Embryonic facial prominence (tissue), 1 donor: ENCODE results near the gene RAB17.

Source experiments
- DNase-seq: peaks from one replicate; pipeline ENCODE4 v3.0.0-alpha.2; 2016; ENCODE audit errors: extremely low spot score

RAB17 gene

DNA sequence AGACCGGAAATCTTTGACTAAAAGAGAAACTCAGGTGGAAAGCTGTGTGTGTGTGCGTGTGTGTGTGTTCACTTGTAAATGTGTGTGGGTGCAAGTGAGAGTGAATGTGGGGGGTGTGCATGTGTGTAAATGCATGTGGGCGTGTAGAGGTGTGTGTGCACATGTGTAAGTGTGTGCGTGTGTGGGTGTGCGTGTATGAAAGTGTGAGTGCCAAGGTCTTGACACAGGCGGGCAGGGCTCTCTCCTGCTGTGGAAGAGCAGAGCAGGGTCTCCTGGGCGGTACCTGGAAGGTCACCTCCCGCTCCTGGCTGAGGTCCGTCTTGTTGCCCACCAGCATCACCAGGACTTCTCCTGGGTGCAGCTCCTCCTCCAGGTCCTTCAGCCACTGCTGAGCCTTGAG lies 13.6 kb downstream of the RAB17 start:
- DNase-seq, result no peak

- DNase-seq, result no peak
Measured at GRCh38 chr2:237575869-237576862, 14.4 kb downstream of the RAB17 start.

GRCh38 chr2:237574894-237575868 lies 15.4 kb downstream of the RAB17 start:
- DNase-seq, result no peak

GRCh38 chr2:237574467-237574866 lies 16.1 kb downstream of the RAB17 start:
- no peak for DNase-seq

GRCh38 chr2:237573721-237574415 lies 16.7 kb downstream of the RAB17 start:
- no peak for DNase-seq

- no peak for DNase-seq
Measured at GRCh38 chr2:237572742-237573101, 17.8 kb downstream of the RAB17 start.

DNA sequence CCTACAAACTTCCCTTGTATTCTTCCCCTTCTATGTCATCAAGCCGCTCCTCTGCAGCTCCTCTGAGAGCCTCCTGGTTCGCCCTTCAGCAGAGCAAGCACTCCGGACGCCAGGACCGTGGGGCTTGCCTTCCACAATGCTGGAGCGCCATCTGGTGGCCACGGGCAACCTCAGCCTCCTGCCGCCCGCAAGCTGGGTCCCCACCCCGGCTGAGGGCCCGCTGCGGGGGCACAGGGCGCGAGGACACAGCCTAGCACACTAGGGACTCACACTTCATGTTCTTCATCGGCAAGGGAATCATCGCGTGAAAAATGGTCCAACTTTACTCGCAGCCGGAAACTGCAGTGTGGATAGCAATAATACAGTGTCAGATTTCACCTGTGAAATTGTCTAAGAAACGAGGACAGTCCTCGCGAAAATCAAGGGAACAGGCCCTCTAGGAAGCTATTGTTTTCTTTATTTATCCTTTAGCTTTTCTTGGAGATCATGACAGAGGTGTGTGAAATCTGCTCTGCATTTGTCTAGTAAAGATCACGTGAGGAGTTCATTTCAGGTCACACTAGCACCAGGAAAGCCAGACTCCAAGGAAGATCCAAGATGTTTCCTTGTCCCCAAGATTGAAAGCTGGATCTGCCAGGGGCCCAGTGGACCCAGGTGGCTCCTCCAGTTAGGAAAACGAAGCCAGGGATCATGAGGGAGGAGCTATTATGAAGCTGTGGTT lies 18.4 kb downstream of the RAB17 start:
- peak; percentile 78 for DNase-seq

- no peak for DNase-seq
Measured at GRCh38 chr2:237571551-237571950, 19.0 kb downstream of the RAB17 start.

DNA sequence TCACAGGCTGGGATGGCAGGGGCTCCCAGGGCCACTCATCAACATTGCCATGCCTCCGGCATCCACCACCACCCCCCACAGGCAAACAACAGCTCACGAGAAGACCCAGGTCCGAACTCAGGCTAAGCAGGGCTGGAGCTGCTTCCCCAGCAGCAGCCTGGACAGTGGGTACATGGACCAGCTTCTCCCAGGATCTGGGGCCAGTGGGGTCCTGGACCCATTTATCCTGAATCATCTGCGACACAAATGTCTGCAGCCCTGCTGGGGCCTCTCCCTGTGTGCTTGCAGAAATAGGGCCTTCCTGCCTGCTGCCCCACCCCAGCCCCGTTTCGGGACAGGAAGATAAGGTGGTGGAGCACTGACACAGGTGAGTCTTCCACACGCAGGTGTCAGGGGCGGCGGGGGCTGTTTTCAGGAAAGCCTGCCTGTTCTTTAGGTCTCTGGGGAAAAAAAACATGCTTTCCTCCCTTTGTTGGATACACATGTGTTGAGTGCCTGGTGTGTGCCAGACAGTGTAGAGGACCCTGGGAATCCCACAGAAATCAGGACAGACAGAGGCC lies 19.7 kb downstream of the RAB17 start:
- no peak for DNase-seq

- DNase-seq, result no peak
Measured at GRCh38 chr2:237569896-237570295, 20.6 kb downstream of the RAB17 start.

- no peak for DNase-seq
Measured at GRCh38 chr2:237569041-237569440, 21.5 kb downstream of the RAB17 start.

GRCh38 chr2:237568121-237568660 lies 22.3 kb downstream of the RAB17 start:
- DNase-seq, result no peak

DNA sequence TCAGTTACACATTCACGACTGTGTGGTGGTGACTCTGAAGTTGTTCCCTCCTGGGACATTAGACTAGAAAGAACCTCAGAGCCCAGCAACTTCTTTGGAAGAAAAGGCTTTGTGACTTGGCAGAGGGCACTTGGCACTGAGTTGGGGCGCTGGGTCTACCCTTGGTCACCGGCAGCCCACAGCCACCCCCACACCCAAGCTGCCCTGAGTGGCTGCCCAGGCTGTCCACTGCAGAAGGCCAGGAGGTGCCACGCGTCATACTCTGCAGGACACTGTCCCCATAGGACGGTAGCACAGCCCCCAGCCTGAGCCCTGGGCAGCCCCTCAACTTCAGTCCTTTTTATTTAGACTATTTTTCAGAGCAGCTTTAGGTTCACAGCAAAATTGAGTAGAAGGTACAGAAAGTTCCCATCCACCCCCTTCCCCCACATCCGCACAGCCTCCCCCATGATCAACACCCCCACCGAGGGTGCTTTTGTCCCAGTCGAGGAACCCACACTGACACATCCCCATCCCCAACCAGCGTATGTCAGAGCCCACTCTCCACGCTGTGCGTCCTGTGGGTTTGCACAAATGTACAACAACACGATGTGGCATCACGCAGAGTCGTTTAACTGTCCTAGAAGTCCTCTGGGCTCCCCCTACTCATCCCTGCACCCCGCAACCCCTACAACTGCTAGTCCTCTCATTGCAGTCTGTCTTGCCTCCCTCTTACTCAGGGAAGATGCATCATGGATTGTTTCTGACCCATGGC lies 23.1 kb downstream of the RAB17 start:
- no peak for DNase-seq

DNA sequence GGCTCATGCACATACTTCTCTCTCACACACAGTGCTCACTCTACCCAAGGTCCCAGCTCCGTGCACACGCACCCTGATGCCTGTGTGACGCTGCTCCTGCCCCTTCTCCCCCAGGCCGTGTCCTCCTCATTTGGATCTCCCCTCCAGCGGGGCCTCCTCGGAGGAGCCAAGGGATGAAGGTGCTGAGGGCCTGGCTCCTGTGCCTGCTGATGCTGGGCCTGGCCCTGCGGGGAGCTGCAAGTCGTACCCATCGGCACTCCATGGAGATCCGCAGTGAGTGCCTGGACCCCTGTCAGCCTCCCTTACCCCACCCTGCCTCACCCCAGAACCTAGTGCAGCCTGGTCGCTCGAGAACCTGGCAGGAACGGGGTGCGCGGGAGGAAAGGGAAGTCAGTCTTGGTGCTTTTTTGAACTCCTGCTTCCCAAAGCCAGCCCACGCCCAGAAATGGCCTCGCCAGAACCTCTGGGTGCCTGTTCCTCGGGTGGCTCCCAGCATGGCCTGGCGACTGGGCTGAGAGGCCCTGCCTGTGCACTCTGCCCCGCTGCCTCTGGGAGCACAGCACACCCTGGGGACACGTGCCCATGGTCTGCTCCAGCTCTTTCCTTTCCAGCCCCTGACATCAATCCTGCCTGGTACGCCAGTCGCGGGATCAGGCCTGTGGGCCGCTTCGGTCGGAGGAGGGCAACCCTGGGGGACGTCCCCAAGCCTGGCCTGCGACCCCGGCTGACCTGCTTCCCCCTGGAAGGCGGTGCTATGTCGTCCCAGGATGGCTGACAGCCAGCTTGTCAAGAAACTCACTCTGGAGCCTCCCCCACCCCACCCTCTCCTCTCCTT lies 23.9 kb downstream of the RAB17 start, which contains the start of gene PRLH:
TSS of gene PRLH (plus strand) at position 174 of the 835 bp plus-strand sequence. CDS start at position 174, 0 bp downstream.
- no peak for DNase-seq

DNA sequence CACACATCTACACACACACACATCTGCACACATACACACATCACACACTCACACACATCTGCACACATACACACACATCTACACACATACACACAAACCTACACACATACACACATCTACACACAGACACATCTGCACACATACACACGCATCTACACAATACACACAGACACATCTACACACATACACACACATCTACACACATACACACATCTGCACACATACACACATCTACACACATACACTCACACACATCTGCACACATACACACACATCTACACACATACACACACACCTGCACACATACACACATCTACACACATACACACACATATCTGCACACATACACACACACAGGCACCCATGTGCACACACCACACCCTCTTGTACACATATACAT lies 24.6 kb downstream of the RAB17 start:
- DNase-seq, result no peak

- DNase-seq, result no peak
Measured at GRCh38 chr2:237564526-237565131, 25.9 kb downstream of the RAB17 start.

GRCh38 chr2:237563816-237564215 lies 26.7 kb downstream of the RAB17 start:
- no peak for DNase-seq

DNA sequence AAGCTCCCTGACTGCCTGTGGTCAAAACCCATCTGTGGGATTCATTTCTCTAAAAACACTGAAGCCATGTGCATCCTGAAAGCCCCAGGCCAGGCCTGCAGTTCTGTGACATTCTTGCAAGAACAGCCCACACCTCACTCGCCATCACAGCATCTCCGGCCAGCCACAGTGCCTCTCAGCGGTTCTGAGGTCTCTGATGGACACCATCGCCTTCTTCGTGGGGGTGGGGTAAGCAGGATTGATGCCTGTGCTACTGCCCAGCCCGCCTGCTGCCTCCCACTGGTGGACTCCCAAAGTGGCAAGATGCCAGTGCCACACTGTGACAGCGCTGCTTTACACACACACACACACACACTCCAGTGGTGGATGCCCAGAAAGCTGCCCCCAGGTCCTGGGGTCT lies 29.3 kb downstream of the RAB17 start:
- no peak for DNase-seq
